Measurements from ENCODE around the gene GBF1.

The GBF1 gene

GRCh38 chr10:102335184-102335583 lies 89.9 kb downstream of the GBF1 start:
- no peak overlapping the region for H3K4me3 ChIP-seq (ENCODE audit: low read depth, low read length)
- no peak for TF ChIP-seq CTCF (IDR thresholded peaks at IDR 0.05; ENCODE audit: control insufficient read depth, extremely low read depth, insufficient read depth)
- peak; percentile 63 for DNase-seq (ENCODE audit: low read depth)

- TF ChIP-seq CTCF (IDR thresholded peaks at IDR 0.05; ENCODE audit: control insufficient read depth, extremely low read depth, insufficient read depth): no peak
- no peak for DNase-seq (ENCODE audit: low read depth)
- H3K4me3 ChIP-seq (ENCODE audit: low read depth, low read length): no peak overlapping the region
Observed at GRCh38 chr10:102341038-102341688, 95.8 kb downstream of the GBF1 start.

- no peak for TF ChIP-seq CTCF (IDR thresholded peaks at IDR 0.05; ENCODE audit: control insufficient read depth, extremely low read depth, insufficient read depth)
- H3K4me3 ChIP-seq (ENCODE audit: low read depth, low read length): no peak overlapping the region
- no peak for DNase-seq (ENCODE audit: low read depth)
Observed at GRCh38 chr10:102342458-102342857, 97.1 kb downstream of the GBF1 start.

- no peak for TF ChIP-seq CTCF (IDR thresholded peaks at IDR 0.05; ENCODE audit: control insufficient read depth, extremely low read depth, insufficient read depth)
- no peak for DNase-seq (ENCODE audit: low read depth)
Observed at GRCh38 chr10:102342958-102343357, 97.6 kb downstream of the GBF1 start.

GRCh38 chr10:102344067-102344466 lies 98.7 kb downstream of the GBF1 start:
- no peak overlapping the region for H3K4me3 ChIP-seq (ENCODE audit: low read depth, low read length)
- DNase-seq (ENCODE audit: low read depth): no peak
- TF ChIP-seq CTCF (IDR thresholded peaks at IDR 0.05; ENCODE audit: control insufficient read depth, extremely low read depth, insufficient read depth): no peak

More at GRCh38 chr10:102342958-102343357, 97.6 kb downstream of the GBF1 start:
- H3K4me3 ChIP-seq (ENCODE audit: low read depth, low read length): no peak overlapping the region

GRCh38 chr10:102347236-102347828 lies 102.0 kb downstream of the GBF1 start:
- DNase-seq (ENCODE audit: low read depth): peak; percentile 15
- TF ChIP-seq CTCF (IDR thresholded peaks at IDR 0.05; ENCODE audit: control insufficient read depth, extremely low read depth, insufficient read depth): peak; percentile 74
- no peak overlapping the region for H3K4me3 ChIP-seq (ENCODE audit: low read depth, low read length)
